Left ventricle myocardium superior (tissue), 1 donor: Measurements from ENCODE around the gene NIP7. TPM values are rescaled to one million over a fixed set of nuclear protein-coding genes. Genes with fewer than 3 reads are reported as not detected.
"Not testable (repeated sequence)": the region's sequence is repeated elsewhere in the genome, so short reads cannot be mapped to it uniquely, and the experiment has no call there.

Source experiments
- ATAC-seq: fragments of 200-7000 bp; cut with Tn5 transposase; one replicate; pipeline ENCODE4 v1.9.1; 2020; ENCODE audit warnings: mild to moderate bottlenecking, moderate library complexity
- DNase-seq: peaks from one replicate; pipeline ENCODE4 v3.0.0-alpha.2; 2020
- intact Hi-C: fragments of 100-400 bp; cut with micrococcal nuclease; formaldehyde crosslinking; loops from one replicate; pipeline ENCODE4 v1.11.0; 2022
- total RNA-seq: library from RNA; stranded (reverse); fragmentation: NEBNext Ultra II Directional; extraction: Animal tissue kit (Norgen Biotek cat#: 25700); gene quantifications from one replicate; pipeline ENCODE4 v1.2.1, GENCODE V29; 2021
- donor health status: DM: no; HTN: yes; CAD: no; lungs with severe emphysema.

Gene NIP7
- total RNA-seq, 1 donor from 2014 or later = 8.0 TPM

DNA sequence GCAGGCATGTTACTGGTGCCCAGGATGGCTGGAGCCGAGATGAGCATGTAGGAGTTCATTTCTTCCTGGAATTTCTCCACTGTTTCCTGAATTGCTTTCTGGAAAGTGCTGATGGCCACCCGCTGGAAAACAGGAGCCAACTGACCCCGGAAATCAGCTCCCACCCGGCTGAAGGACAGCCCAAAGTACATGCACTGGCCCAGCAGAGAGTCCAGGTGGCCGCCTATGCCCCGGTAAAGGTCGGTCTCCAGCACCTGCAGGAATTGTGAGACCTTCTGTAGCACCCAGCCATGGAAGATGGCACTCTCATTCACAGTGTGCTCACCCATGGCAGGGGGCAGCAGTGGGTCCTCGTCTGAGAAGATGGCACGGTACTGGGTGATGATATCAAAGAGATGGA is 4.9 kb upstream of the NIP7 start:
- ATAC-seq (no peak), DNase-seq (no peak)
- intact Hi-C loops = no loop called here

DNA sequence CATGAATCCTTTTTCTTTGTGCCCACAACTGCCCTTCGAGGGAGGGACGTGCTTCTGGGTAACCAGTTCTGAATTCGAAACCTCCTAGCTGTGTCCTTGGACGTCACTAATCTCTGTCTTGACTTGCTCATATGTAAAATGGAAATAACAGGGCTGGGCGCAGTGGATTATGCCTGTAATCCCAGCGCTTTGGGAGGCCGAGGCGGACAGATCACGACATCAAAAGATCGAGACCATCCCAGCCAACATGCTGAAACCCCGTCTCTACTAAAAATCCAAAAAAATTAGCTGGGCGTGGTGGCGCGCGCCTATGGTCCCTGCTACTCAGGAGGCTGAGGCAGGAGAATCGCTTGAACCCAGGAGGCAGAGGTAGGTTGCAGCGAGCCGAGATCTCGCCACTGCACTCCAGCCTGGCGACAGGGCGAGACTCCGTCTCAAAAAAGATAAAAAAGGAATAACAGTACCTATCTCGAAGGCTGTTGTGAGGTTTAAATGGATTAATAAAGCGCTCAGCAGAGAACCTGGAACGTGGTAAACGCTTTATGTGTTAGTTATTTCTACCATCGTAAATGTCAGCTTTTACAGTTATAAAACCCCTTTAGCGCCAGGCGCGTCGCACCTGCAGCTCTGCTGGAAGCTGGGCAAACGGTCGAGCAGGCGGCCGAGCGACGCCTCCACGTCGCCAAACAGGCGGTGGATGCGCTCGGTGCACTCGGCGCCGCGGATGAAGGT is 849 bp upstream of the NIP7 start:
- intact Hi-C loops = no loop called here
- ATAC-seq (no peak), DNase-seq (no peak)

DNA sequence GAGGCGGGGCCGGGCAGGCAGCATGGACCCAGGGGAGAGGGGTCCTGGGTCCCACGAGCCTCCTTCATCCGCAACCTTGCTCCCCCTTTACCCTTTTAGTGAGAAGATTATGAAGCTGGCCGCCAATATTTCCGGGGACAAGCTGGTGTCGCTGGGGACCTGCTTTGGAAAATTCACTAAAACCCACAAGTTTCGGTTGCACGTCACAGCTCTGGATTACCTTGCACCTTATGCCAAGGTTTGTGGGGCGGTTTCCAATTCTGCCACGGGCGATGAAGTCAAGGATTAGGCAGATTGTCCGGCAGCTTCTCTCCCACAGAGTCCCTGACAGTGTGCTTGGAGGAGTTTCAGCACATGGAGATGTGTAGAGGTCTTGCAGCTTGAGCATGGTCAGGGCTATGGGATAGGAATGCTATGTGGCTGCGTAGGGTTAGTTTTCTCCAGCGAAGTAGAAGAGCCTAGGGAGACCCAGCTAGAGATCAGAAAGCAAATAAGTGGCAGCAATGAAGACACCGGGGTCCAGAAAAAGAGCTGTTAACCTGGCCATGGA is 598 bp downstream of the NIP7 start:
- no peak for DNase-seq
- ATAC-seq = no peak
- intact Hi-C loops = no loop called here

GRCh38 chr16:69344171-69344570 is 4.6 kb downstream of the NIP7 start:
- no peak for DNase-seq
- intact Hi-C loops = no loop called here
- no peak for ATAC-seq

DNA sequence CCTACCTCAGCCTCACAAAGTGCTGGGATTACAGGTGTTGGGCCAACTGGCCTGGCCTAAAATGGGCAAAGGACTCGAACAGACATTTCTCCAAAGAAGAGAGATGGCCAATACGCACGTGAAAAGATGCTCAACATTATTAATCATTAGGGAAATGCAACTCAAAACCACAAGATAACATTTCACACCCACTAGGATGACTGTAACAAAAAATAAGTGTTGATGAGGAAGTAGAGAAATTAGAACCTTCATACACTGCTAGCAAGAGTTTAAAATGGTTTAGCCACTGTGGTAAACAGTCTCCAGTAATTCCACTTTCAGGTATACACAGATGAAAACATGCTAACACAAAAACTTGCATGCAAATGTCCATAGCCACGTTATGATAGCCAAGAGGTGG is 6.4 kb downstream of the NIP7 start:
- intact Hi-C loops = no loop called here
- no peak for ATAC-seq

DNA sequence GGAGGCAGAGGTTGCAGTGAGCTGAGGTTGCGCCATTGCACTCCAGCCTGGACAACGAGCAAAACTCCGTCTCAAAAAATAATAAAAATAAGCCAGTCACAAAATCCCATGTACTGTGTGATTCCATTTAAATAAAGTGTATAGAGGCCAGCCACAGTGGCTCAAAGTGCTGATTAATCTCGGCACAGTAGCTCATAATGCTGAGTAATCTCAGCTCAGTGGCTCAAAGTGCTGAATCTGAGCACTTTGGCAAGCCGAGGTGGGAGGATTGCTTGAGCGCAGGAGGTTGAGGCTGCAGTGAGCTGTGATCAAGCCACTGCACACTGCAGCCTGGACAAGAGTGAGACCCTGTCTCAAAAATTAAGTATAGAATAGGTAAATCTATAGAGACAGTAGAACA is 7.1 kb downstream of the NIP7 start:
- ATAC-seq = no peak
- intact Hi-C loops = no loop called here
- no peak for DNase-seq

More for the DNA sequence above, 6.4 kb downstream of the NIP7 start:
- no peak for DNase-seq

DNA sequence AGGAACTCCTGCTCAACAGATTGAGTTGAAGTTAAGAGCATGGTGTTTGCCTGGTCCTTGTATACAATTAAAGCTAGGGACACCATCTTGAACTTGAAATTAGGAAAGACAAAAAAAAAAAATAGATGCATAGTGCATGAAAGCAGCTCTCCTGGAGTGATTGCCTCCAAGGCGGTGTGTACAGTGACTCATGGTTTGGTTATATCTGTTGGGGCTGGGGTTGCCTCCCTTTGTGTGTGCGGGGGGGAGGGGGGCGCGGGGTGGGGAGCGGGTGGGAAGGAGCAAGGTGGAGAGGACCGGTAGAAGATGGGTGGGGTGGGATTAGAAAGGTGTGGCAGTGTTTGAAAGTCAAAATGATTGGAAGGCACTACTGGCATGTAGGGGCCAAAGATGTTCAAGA is 8.7 kb downstream of the NIP7 start:
- DNase-seq (no peak), ATAC-seq (no peak)
- intact Hi-C loops = no loop called here

GRCh38 chr16:69349536-69349935 is 10.0 kb downstream of the NIP7 start:
- no peak for DNase-seq
- intact Hi-C loops = no loop called here
- ATAC-seq = no peak

- DNase-seq (no peak), ATAC-seq (no peak)
- intact Hi-C loops = no loop called here
These were observed 11.1 kb downstream of the NIP7 start for GRCh38 chr16:69350536-69351133.

- no peak for DNase-seq
- intact Hi-C loops = no loop called here
- ATAC-seq = no peak
These were observed 11.9 kb downstream of the NIP7 start, which contains the start of gene TMED6 for GRCh38 chr16:69351309-69352027. TSS of gene TMED6 (minus strand) at chr16:69351786. CDS start at chr16:69351753, 33 bp downstream.

DNA sequence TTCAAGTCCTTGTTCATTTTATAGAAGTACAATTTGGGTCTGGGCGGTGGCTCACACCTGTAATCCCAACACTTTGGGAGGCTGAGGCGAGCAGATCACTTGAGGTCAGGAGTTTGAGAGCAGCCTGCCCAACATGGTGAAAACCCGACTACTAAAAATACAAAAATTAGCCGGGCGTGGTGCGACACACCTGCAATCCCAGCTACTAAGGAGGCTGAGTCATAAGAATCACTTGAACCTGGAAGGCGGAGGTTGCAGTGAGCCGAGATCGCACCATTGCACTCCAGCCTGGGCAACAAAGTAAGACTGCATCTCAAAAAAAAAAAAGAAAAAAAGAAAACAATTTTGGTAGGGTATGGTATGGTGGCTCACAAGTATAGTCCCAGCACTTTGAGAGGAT is 20.5 kb downstream of the NIP7 start:
- intact Hi-C loops, DNase-seq, ATAC-seq: not testable (repeated sequence)

DNA sequence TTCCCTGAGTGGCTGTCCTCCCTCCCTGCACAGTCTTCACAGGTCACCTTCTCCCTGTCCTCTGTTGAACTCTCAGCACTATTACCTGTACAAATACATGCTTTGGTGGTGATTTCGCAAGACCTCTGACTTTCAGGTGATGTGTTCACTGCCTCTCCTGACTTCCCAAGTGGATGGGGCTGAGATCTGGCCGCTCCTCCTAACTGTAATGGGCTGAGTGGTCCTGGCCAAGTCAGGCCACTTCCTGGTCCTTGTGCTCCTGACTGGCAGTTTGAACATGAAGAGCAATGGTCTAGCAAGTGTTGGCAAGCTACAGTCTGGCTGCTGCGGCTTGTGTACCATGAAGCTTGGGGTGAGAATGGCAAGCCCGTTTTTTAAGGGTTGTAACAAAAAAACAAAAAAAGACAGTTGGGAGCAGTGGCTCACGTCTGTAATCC is 23.7 kb downstream of the NIP7 start:
- ATAC-seq = peak; percentile 26
- intact Hi-C loops = no loop called here
- DNase-seq = no peak

- ATAC-seq = no peak
- intact Hi-C loops = no loop called here
- no peak for DNase-seq
These were observed 24.5 kb downstream of the NIP7 start for GRCh38 chr16:69364088-69364487.

GRCh38 chr16:69365901-69366300 is 26.3 kb downstream of the NIP7 start:
- ATAC-seq = no peak
- intact Hi-C loops = no loop called here
- no peak for DNase-seq

DNA sequence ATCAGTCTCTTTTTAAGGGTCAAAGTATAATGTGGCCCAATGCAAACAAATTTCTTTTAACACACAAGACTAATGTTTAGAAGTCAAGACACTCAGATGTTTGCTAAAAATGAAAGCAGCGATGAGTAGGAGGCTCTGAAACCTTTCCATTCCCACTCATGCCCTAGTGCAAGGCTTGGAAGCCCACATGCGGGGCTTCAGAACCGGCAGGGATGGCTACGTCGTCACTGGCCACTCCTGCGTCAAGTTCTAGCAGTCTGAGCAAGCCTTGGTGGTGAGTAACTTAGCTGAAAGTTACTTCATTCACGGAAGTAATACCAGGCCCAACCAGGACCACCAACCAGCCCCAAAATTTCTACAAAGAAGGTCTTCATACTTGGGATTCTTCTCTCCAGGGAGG is 26.9 kb downstream of the NIP7 start:
- intact Hi-C loops = no loop called here
- no peak for DNase-seq
- no peak for ATAC-seq

GRCh38 chr16:69367980-69368379 is 28.4 kb downstream of the NIP7 start:
- ATAC-seq = no peak
- no peak for DNase-seq
- intact Hi-C loops = no loop called here

DNA sequence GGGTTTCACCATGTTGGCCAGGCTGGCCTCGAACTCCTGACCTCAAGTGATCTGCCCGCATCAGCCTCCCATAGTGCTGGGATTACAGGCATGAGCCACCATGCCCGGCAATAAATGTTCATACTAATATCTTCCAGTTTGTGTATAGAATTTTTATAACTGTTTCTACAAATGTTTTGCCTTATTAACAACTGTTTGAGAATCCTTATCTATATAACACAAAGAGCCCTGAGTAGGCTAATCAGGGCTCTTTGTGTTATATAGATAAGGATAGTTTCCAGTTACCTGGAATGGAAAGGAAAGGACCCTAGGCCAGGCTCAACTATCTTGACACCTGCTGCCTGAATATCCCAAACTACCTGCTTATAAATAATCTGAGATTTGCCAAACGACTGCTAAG is 29.3 kb downstream of the NIP7 start:
- ATAC-seq (no peak), DNase-seq (no peak)
- intact Hi-C loops = no loop called here

GRCh38 chr16:69371564-69371963 is 32.0 kb downstream of the NIP7 start:
- DNase-seq = no peak
- no peak for ATAC-seq
- intact Hi-C loops = no loop called here

DNA sequence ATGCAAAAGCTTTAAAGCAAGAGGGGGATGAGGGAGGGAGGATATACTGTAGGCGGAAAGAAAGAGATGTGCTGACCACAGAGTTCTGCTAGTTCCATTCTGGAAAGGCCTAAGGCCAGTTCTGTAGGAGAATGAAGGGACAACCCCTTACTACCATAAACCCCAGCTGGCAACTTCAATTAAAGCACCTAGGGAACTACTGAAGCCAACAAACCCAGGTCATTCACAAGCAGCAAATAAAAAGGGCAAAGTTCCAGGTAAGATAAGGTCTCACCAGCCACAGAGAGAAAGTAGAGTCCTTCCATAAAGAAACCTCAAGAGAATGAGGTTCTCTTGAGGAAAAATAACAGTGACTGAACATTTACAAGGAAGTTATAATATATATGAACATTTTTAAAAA is 33.4 kb downstream of the NIP7 start:
- ATAC-seq (no peak), DNase-seq (no peak)
- intact Hi-C loops = no loop called here

GRCh38 chr16:69376393-69377059 is 37.0 kb downstream of the NIP7 start:
- DNase-seq (no peak), ATAC-seq (no peak)
- intact Hi-C loops = no loop called here
